Measurements from ENCODE around the gene SIX2.

DNA sequence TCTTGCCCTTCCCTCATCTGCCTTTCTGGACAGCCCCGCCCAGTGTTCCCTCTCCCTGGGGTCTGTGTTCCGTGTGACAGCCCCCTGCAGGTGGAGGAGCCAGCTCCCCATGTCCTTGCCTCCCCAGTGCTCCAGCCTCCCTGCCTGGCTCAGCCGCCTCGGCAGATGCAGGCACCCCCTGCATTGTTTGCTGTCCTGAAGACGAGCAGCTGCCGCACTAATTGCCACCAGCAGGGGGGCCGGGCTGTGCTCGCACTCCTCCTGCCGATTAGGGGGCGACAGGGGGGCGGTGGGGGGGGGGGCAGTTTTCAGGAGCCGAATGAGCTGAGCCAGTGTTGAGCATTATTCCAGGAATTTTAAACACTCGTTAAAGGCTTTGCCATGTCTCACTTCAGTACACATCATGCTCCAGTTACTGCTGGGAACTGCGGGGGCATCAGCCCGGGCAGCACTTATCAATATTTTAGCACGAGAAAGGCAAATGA, 44.5 kb downstream of the SIX2 start:
- TF ChIP-seq MYC (IDR thresholded peaks at IDR 0.05; ENCODE audit: low read depth, low read length) = no peak
- TF ChIP-seq POLR2A (IDR thresholded peaks at IDR 0.05; ENCODE audit: low read depth, low read length) = no peak
- TF ChIP-seq, protein P1, sequence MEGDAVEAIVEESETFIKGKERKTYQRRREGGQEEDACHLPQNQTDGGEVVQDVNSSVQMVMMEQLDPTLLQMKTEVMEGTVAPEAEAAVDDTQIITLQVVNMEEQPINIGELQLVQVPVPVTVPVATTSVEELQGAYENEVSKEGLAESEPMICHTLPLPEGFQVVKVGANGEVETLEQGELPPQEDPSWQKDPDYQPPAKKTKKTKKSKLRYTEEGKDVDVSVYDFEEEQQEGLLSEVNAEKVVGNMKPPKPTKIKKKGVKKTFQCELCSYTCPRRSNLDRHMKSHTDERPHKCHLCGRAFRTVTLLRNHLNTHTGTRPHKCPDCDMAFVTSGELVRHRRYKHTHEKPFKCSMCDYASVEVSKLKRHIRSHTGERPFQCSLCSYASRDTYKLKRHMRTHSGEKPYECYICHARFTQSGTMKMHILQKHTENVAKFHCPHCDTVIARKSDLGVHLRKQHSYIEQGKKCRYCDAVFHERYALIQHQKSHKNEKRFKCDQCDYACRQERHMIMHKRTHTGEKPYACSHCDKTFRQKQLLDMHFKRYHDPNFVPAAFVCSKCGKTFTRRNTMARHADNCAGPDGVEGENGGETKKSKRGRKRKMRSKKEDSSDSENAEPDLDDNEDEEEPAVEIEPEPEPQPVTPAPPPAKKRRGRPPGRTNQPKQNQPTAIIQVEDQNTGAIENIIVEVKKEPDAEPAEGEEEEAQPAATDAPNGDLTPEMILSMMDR (IDR thresholded peaks at IDR 0.05; ENCODE audit: extremely low read depth in 1 of 2, insufficient read depth in 1 of 2, low read depth in 1 of 2, low read length in 2 of 2) = peak in 1 of 2 donors; percentile 33
- TF ChIP-seq EZH2 (IDR thresholded peaks at IDR 0.05; ENCODE audit: borderline replicate concordance, low read depth, low read length, severe bottlenecking) = no peak
- TF ChIP-seq, protein P2, sequence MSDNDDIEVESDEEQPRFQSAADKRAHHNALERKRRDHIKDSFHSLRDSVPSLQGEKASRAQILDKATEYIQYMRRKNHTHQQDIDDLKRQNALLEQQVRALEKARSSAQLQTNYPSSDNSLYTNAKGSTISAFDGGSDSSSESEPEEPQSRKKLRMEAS (IDR thresholded peaks at IDR 0.05; ENCODE audit: insufficient read depth, insufficient read length) = no peak
- TF ChIP-seq POLR2AphosphoS5 (IDR thresholded peaks at IDR 0.05; ENCODE audit: insufficient read depth, low read depth, low read length) = no peak
- TF ChIP-seq JUN (IDR thresholded peaks at IDR 0.05; ENCODE audit: borderline replicate concordance, insufficient read depth, insufficient read length, low read depth) = no peak
- no peak for TF ChIP-seq FOS (IDR thresholded peaks at IDR 0.05; ENCODE audit: borderline replicate concordance, insufficient read depth, low read length)

All from endothelial cell of umbilical vein (primary cell).